BE2C (cell line): ENCODE data around the gene KIAA1671.

Source experiments
- DNase-seq: peaks from one replicate; pipeline ENCODE4 v3.0.0-alpha.2; 2020
- H3K27me3 ChIP-seq: fragments of 250-450 bp; sonication (Bioruptor Pico); 2 replicates; pipeline ENCODE4 v1.5.1; 2020; ENCODE audit warnings: mild to moderate bottlenecking
- H3K36me3 ChIP-seq: fragments of 250-450 bp; sonication (Bioruptor Pico); 2 replicates; pipeline ENCODE4 v1.5.1; 2020; ENCODE audit warnings: mild to moderate bottlenecking
- H3K4me1 ChIP-seq: fragments of 250-450 bp; sonication (Bioruptor Pico); 2 replicates; pipeline ENCODE4 v1.5.1; 2020
- H3K4me3 ChIP-seq: 2 replicates; pipeline ENCODE4 v1.5.1; 2011; ENCODE audit warnings: low read depth, low read length
- H3K9me3 ChIP-seq: fragments of 250-450 bp; sonication (Bioruptor Pico); 2 replicates; pipeline ENCODE4 v1.5.1; 2020
- CTCF ChIP-seq: IDR thresholded peaks from 2 replicates; pipeline ENCODE4 v1.5.1; 2012; ENCODE audit warnings: mild to moderate bottlenecking, low read depth, low read length

The KIAA1671 gene

GRCh38 chr22:25120093-25120561 lies 167.6 kb downstream of the KIAA1671 start:
- TF ChIP-seq CTCF, result no peak
- Histone ChIP-seq H3K4me1 (no peaks in the 10 kb centered on the region), H3K4me3 (no peak overlapping the region), H3K9me3 (no peaks in the 10 kb centered on the region), H3K36me3 (no peaks in the 10 kb centered on the region), H3K27me3 (no peaks in the 10 kb centered on the region)
- no peak for DNase-seq

DNA sequence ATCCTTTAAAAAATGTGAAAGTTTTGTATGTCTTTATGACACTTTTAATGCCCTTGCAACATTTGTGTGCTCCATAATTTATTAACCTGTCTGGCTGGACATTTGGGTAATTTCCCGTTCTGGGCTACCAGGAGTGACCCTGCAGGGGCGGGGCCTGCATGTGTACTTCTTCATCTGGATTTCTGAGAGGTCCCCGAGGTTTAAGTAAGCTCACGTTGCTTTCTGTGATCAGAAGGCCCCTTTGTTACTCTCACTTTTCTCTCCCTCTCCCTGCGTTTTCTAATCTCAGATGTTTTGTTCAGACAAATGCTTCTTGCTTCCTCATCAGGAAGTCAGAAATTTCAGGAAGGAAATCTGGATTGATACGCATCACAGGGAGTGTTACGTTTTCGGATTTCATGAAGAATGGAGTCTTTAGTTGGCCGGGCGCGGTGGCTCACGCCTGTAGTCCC lies 168.3 kb downstream of the KIAA1671 start:
- no peaks in the 10 kb centered on the region for H3K27me3 ChIP-seq
- no peak for TF ChIP-seq CTCF
- DNase-seq, result no peak
- H3K4me3 ChIP-seq, result no peak overlapping the region
- H3K36me3 ChIP-seq, result no peaks in the 10 kb centered on the region
- H3K9me3 ChIP-seq, result no peaks in the 10 kb centered on the region
- H3K4me1 ChIP-seq, result no peaks in the 10 kb centered on the region

- no peaks in the 10 kb centered on the region for H3K4me1 ChIP-seq
- TF ChIP-seq CTCF, result no peak
- DNase-seq, result no peak
These were observed 169.7 kb downstream of the KIAA1671 start for GRCh38 chr22:25122136-25122764.

GRCh38 chr22:25123677-25124076 lies 171.2 kb downstream of the KIAA1671 start:
- H3K27me3 ChIP-seq, result no peaks in the 10 kb centered on the region
- no peaks in the 10 kb centered on the region for H3K9me3 ChIP-seq
- H3K36me3 ChIP-seq, result no peaks in the 10 kb centered on the region
- H3K4me1 ChIP-seq, result no peaks in the 10 kb centered on the region
- no peak for TF ChIP-seq CTCF
- no peak overlapping the region for H3K4me3 ChIP-seq
- no peak for DNase-seq

More at GRCh38 chr22:25122136-25122764, 169.7 kb downstream of the KIAA1671 start:
- H3K9me3 ChIP-seq, result no peaks in the 10 kb centered on the region
- H3K36me3 ChIP-seq, result no peaks in the 10 kb centered on the region
- H3K4me3 ChIP-seq, result no peak overlapping the region
- H3K27me3 ChIP-seq, result no peaks in the 10 kb centered on the region

GRCh38 chr22:25125693-25126357 lies 173.3 kb downstream of the KIAA1671 start:
- H3K36me3 ChIP-seq, result no peaks in the 10 kb centered on the region
- H3K4me1 ChIP-seq, result no peaks in the 10 kb centered on the region
- no peaks in the 10 kb centered on the region for H3K9me3 ChIP-seq
- H3K4me3 ChIP-seq, result no peak overlapping the region
- H3K27me3 ChIP-seq, result no peaks in the 10 kb centered on the region
- no peak for DNase-seq
- no peak for TF ChIP-seq CTCF

DNA sequence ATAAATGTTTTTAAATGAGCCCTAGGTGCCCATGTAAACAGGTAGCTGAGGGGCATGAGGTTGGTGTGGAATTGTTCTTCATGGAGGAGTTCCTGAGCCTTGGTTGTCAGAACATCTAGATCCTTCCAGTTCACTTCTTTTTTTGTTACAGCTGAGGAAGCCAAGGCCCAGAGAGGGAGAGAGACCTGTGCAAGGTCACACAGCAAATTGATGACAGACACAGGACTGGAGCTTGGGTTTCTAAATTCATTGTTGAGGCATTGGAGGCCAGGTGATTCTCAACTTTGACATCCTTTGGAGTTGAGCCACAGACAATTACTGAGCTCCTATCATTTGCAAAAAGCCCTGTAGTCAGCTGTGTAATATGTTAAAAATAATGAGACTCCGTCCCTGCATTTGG lies 174.0 kb downstream of the KIAA1671 start:
- no peak for TF ChIP-seq CTCF
- no peak overlapping the region for H3K4me3 ChIP-seq
- H3K4me1 ChIP-seq, result no peaks in the 10 kb centered on the region
- H3K9me3 ChIP-seq, result no peaks in the 10 kb centered on the region
- no peak for DNase-seq
- H3K27me3 ChIP-seq, result no peaks in the 10 kb centered on the region
- no peaks in the 10 kb centered on the region for H3K36me3 ChIP-seq
